HS-27A (cell line): ENCODE results near the gene PDE4D.

Source experiments
- DNase-seq: peaks from one replicate; pipeline ENCODE4 v3.0.0-alpha.2; 2012; ENCODE audit warnings: low read depth, missing footprints

Gene PDE4D

DNA sequence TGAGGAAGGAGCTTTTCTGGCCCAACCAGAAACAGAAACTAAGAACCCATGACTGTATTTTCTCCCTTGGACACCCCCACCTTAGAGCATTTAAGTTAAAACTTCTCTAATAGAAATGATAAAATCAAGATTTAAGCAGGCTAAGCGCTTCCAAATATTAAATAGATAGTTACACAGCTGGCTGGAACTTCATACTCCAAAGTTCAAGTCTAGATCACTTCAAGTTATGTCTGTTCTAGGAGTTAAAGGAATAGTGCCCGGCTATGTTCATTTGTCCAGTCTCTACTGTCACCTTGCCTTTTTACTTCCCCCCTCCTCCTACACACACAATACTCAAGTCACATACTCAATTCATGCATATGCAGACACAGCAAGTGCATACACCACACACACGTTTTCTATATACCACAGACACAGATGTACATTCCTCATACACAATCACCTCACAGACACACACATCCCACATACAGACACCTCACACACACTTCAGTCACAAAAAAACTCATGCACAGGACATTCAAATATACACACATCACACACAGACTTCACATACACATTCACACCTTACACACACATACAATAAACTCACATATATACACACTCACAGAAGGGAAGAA, 237.7 kb downstream of the PDE4D start:
- no peak for DNase-seq

DNA sequence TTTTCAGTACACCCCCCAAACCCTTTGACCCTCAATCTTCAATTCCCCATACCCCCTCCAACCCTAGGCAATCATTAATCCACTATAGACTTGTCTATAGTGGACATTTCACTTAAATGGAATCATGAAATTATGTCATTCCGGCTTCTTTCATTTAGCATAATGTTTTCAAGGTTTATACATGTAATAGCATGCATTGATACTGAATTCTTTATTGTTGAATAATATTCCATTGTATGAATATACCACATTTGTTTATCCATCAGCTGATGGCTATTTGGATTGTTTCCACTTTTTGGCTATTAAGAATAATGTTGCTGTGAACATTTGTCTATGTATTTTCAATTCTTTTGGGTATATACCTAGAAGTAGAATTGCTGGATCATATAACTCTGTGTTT, 238.8 kb downstream of the PDE4D start:
- DNase-seq: no peak

DNA sequence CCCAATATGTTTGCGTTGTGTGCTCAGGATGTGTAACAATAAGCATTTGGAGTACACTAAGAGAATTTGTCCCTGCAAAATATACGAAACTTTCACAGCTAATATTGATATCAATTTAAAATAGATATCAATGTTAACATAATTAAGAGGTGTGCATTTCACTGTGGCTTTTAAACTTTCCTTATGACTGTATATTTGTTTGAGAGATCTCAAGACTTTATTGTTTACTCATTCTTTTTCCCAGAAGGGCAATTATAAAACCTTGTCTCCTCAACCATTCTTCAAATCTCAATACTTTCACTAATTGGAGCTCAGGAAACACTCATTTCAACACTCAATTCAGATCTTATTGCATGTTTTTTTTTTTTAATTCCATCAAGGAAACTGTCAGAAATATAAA, 241.1 kb downstream of the PDE4D start:
- DNase-seq: no peak

DNA sequence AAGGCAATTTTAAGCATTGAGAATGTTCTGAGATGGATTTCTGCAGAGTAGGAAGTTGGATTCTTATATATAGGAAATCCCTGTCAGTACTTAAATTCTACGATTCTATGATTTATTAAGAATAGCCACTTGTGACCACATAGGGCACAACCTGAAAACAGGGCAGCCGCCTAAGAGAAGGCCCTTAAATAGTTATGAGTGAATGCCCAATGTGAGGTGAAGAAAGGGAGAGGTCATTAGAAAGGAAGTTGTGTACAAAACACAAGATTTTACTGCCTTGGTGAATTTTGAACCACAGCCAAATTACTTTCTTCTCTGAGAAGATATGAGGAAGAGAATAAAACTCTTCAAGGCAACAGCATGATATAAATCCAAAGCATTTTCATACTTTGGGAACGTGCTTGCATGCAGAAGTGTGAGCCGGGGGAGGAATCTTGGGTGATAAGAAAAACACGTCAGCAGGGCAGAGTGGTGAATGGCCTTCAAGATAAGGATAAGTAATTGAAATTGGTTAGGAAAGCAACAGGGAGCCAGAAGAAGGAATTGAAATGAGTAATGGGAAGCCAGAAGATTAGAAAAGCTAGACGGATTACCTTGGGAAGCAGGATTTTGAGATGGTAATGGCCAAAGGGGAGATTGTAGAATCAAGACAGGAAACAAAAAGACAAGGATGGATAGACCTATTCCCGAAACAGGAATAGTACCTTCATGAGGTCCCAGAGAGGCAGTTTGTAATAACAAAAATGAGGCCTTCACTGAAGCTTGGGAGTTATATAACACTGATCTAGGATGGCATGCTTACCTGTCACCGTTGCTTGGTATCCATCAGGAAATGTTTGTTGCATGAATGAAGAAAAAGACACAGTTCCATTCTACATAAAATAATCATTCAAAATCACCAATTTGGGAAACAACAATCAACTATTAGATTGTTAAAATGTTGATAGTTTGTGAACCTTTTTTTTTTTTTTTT, 244.3 kb downstream of the PDE4D start:
- DNase-seq: no peak

DNA sequence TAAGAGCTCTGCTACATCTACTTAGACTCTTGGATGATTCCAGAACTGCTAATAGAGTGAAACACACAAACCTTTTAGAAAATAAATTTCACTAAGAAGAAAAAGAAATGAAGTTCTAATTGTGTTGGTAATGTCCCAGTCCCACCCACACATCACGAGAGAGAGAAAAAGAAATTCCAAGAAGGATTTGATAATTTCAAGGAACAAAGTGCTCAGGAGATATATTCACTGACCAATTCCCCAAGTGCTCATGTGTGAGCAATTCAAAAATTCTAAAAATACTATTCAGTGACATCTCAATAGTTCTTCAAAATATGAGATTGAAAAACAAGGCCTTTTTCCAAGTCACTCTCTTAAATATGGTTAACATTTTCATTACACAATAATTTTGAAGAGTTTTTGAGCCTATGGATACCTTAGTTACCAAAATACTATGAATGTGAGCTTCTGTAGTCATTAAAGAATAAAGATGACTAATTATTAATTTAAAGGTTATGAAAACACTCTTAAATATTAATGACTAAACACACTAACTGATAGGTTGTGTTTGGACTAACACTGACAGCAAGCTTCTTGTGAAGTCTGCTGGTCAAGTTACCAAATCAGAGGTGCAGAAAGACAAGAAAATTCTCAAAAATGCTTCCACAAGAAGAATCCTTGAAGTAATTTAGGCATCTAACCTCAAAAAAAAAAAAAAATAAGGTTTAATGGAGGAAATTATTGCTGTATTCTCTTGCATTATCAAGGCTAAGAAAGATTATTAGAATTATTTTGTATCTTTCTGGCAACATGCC, 245.3 kb downstream of the PDE4D start:
- DNase-seq: no peak

DNA sequence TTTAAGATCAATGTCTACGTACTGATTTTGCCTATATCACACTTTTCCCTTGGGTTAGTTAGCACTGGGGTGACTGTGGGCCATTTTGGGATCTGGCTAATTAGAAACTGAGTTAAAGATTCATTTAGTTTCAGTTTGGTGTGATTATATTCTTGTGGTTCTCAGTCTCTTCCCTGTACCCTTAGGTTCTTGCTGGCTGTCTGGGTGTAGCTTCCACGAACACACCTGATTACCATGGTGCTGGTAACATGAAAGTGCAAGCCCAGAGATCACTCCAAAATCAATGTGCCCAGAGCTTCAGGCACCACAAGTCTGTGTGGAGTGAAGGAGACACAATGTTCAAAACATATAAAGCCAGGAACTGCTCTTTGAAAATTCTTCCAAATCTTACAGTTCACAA, 248.1 kb downstream of the PDE4D start:
- no peak for DNase-seq

DNA sequence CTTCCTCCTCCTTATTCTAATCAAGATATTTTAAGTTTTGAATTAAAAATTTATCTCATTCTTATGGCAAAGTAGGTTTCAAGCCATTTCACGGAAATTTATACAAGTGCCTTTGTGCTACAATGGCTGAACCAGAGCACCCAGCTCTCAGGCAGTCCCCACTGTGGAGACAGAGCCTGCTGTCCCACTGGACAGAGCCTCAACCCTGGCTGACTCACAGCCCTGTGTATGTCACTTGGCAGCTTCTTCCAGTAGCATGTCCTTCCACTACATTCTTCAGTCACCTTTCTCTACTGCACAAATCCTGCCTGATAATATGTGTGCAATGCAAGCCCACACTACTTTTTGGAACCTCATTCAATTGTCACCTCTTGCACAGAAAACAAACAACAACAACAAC, 253.1 kb downstream of the PDE4D start:
- DNase-seq: no peak

DNA sequence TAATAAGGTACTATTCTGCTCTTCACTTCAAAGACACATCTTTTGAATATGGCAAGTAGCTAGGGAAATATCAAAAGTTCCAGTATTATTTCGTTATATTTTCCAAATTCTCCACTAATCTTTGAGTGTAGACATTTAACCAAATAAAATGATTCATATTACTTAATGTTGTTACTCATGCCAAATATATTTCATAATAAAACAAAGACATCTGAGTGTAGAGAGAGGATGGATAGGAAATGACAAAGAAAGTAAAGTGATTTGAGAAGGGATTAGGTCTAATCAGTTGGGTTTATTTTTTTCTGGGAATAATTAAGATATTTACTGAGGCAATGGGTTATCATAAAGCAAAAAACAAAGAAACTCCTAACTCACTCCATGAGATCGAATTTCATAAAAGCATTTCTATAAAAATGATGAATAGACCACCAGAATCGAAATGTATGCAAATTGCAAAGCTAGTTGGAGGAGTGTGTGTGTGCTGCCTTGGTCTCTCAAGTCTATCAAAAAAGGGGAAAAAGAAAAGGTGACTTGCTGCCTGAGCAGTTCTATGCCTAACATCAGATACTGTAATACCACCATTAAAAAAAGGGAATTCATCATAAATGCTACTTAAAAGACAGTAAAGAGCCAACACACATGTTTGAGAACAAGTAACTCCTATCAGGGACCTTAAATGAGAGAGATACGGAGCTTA, 255.5 kb downstream of the PDE4D start:
- DNase-seq: no peak

DNA sequence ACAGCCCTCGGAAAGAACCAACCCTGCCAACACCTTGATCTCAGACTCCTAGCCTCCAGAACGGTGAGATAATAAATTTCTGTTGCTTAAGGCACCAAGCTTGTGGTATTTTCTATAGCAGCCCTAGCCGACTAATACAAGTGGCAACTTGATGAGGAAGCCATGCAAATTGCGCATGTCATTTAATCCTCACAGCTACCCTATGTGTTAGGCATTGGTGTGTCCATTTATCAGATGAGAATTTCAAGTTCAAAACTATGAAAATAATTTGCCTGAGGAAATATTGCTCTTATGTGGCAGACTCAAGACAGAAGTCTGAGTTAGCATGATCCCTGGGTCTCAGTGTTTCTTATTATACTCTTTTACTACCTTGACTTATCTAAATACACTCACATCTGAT, 264.0 kb downstream of the PDE4D start:
- no peak for DNase-seq

DNA sequence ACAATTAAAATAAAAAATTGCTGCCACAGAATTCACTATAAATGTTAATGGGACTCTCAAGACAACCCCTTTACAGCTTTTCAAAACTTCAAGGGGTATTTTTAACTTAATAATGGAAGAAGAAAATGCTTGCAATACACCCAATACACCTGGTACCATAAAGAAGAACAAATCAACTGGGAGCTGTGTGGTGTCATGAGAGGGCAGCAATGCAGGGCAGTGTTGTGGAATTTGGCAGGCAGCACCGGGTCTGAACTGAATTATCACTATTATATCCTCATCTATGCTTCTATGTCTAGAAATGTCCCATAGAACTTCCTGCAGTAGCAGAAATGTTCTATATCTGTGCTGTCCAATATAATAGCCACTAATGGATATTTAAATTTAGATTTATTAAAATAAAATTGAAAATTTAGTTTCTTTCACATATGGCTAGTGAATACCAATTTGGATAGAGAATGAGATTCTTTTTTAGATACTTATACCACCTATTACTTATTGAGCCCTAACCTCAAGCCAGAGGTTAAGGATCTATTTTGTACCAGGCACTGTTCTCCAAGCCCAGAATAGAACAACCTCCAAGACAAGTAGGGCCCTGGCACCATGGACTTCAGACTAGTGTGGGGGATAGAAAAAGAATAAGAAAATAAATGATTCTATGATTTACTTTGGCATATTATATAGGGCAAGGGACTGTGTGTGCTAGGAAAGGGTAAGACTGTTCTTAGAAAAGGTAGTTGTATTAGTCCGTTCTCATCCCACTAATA, 265.3 kb downstream of the PDE4D start:
- no peak for DNase-seq

DNA sequence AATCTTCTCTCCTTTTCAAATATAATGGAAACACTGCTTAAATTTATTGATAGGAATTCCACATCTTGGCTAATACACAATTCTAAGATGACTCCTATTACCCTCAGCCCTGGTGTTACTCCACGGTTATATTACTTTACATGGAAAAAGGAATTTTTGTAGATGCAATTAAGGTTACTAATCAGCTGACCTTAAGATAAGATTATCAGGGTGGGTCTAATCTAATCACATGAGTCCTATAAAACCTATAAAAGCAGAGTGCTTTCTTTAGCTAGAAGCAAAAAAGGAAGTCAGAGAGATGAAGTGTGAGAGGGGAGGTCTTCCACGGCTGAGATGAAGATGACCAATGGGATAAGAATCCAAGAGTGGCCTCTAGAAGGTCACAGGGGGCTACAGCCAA, 268.6 kb downstream of the PDE4D start:
- no peak for DNase-seq

DNA sequence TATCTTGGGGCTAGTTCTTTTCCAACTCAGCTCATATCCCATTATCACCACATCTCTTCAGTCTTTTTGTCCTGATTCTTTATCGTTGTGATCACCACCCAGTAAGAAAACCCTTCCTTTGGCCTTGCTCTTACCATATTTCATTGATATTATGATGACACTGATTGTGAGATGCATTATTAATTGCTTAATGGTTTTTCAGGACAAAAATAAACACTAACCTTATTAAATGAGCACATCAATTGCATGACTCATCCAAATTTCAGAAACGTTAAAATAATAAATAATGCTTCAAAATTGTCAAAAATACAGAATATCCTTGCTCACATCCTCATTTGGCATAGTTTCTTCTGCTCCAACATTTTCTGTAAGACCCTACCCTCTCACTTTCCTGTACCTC, 270.7 kb downstream of the PDE4D start:
- DNase-seq: no peak

DNA sequence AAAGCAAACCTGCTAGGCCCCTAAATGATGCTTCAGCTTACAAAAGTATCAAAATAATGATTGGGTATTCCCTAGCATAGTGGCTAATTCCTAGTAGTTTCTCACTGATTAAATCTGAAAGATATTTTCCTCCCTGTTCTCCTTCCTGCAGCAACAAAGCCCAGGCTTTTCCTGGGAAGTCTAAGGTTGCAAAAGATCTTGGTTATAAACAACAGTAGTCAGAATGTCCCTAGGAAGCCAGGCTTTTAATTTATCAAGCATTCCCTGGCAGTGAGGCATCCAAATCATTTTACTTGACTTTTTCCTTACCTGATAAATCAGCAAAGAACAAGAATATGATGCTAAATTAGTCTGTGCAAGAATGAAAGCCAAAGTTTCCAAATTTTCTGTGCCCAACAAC, 272.0 kb downstream of the PDE4D start:
- DNase-seq: no peak

DNA sequence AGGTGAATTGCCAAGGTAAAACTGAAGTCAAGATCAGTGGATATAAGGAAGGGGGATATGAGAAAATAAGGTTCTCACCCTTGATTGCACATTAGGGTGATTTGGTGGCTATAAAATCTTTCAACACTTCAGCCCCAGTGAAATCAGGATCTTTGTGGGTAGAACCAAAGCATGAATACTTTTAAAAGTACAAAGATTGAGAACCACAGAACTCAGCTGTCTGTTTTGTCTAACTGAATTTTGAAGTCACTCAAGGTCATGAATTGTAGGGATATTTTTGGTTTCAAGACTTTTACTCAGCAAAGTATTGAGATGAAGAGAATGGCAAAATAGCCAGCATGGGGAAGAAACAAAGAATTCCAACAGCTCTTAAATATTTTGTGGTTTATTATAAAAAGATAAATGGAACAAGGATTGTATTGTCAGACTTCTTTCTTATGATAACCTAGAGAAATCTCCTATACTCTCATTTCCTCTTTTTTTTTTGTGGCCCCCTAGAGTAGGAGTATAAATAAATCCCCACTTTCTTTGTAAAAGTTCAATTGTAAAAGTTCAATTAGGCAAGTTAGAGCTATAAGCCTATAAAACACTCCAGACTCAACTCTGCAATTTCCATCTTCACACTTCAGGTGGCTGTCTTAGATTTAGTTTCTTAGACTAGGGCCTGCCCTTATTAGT, 272.9 kb downstream of the PDE4D start:
- no peak for DNase-seq

DNA sequence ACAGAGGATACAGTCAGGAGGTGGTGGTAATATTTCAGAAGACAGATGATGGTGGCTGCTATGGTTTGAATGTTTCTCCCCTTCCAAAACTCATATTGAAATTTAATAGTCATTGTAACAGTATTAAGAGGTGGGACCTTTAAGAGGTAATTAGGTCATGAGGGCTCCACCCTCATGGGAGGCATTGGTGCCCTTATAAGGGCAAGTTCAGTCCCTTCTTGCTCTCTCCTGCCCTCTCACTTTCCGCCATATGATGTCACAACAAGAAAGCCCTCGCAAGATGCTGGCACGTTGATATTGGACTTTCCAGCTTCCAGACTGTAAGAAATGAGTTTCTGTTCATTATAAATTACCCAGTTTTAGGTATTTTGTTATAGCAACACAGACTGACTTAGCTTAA, 274.9 kb downstream of the PDE4D start:
- no peak for DNase-seq

DNA sequence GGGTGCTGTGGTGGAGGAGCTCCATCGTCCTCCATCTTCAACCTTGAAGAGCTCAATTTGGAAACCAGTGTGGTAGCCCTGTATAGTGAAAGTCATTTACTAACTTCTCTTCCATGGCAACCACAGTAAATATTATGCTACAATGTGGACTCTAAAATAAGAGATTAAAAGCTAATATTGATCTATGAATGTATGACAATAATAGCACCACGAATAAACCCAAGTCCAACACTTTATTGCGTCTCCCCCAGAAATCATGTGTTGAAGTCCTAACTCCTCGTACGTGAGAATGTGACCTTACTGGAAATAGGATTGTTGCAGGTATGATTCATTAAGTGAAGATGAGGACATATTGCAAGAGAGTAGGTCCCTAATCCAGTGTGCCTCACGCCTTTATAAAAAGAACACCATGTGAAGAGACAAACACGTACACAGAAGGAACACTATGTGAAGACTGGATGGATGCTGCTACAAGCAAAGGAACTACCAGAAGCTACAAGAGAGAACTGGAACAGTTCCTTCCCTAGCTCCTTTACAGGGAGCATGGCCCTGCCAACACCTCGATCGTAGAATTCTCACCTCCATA, 276.2 kb downstream of the PDE4D start:
- DNase-seq: no peak

DNA sequence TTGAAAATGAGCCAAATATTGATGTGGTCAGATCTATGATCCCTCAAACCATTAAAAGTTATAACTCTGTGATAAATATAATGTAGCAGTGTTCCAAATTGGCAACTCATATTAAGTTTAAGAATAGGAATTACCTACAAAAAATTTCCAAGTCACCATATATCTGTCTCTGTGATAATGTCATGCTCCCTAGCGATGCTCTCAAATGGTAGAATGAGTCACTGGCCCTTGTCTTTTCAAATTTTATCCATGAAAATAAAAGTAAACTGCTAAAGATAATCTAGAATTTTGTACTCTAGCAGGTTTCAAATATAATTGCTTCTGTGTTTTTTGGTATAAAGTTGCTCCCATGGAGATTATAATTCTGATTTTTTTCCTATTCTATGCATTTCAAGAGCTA, 277.1 kb downstream of the PDE4D start:
- no peak for DNase-seq

DNA sequence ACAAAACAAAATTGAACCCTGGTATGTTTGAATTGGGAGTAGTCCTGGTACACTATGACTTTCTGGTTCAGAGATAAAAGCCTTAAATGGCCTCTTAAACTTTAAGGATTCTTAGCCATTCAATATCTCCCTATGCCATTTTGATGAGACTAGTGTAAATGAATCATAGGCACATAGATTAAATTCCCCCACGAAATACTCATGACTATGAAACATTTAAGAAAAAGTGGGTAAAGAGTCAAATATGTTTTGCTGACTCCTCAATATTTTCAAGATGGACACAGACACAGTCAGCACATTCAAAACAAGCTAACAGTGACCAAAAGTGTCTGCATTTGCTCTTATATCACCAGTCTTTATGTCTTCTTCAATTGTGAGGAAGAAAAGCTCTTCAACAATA, 278.3 kb downstream of the PDE4D start:
- no peak for DNase-seq

DNA sequence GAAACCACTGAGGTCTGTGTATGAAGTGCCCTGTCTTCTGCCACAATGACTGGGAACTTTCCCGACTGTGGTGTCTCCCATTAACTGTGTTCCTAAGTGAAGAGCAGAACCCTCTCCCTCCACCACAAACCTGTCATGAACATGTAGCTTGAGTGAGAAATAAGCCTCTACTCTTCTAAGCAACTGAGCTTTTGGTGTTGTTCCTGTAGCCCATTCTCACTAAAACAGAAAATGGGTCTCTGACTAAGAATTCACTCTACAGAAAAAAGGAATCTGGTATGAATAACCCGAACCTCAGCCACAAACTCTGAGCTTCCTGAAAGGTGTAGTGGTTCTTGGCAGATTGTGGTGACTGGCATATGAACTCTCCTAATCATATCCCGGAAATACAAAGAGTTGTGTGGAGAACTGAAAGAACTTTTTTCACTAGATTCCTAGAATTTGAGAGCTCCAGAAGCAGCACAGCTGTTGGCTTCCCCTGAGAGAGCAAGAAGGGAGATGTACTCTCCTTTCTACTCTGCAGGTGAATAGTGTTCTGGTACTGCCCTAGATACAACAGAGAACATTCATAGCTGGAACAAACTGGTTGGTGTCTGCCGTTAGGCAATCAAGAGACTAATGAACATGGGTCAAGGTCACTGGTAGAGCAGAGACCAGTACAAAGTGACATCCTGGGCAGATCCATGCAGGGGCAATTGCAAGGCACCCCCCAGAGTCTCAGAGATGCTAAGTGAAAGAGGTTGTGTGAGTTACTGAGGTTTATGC, 283.8 kb downstream of the PDE4D start:
- DNase-seq: no peak

DNA sequence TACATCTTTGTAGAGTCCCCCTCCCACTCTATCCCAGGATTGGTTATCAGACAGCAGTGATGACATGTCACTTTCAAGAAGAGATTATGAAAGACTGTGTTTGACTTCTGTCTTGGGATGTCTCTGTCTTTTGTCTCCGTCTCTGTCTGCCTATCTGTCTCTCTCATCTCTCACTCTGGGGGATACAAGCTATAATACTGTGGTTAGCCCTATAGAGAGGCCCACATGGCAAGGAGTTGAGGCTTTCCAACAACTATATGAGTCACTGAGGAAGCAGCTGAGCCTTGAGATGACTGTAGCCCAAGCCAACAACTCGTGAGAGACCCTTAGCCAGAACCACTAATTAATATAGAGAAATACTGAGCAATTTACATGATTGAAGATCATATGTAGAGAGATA, 284.8 kb downstream of the PDE4D start:
- no peak for DNase-seq
